Thyroid gland (tissue), 4 donors: ENCODE data around the gene POU2AF3. TPM values are rescaled to one million over a fixed set of nuclear protein-coding genes. Genes with fewer than 3 reads are reported as not detected.

Experiments
- DNase-seq, 2 donors: peaks; one replicate each; pipeline ENCODE4 v3.0.0-alpha.2; 2019
- H3K27ac ChIP-seq, 3 donors: fragments of 200-600 bp; sonication (generic); 1 replicate in 2 of 3; 2 replicates in 1 of 3; pipeline ENCODE4 v1.5.1; 2016 to 2019; ENCODE audit warnings: mild to moderate bottlenecking in 1 of 3, moderate library complexity in 1 of 3
- H3K27me3 ChIP-seq: fragments of 200-600 bp; sonication (generic); one replicate; pipeline ENCODE4 v1.5.1; 2019
- H3K36me3 ChIP-seq, 2 donors: fragments of 200-600 bp; sonication (generic); one replicate each; pipeline ENCODE4 v1.5.1; 2016 to 2019
- H3K4me1 ChIP-seq, 2 donors: fragments of 200-600 bp; sonication (generic); one replicate each; pipeline ENCODE4 v1.5.1; 2017 to 2019
- H3K4me3 ChIP-seq, 3 donors: fragments of 200-600 bp; sonication (generic); replicated peaks in 1 of 3; 1 replicate in 2 of 3; 2 replicates in 1 of 3; pipeline ENCODE4 v1.5.1; 2016; ENCODE audit warnings: mild to moderate bottlenecking in 1 of 3
- H3K9me3 ChIP-seq: fragments of 200-600 bp; sonication (generic); one replicate; pipeline ENCODE4 v1.5.1; 2017
- CTCF ChIP-seq, 6 experiments: fragments of 200-600 bp in 3 of 6; fragments of 450-650 bp in 3 of 6; sonication (generic) in 3 of 6; IDR thresholded peaks; one replicate each; pipeline ENCODE4 v1.5.1; 2016 to 2019; ENCODE audit warnings: antibody characterized with exemption in 6 of 6, mild to moderate bottlenecking in 2 of 6, inconsistent platforms in 1 of 6, moderate library complexity in 1 of 6
- POLR2A ChIP-seq, 2 donors: fragments of 450-650 bp; IDR thresholded peaks; one replicate each; pipeline ENCODE4 v1.6.1; 2017; ENCODE audit warnings: antibody characterized with exemption in 2 of 2, mild to moderate bottlenecking in 2 of 2, moderate library complexity in 1 of 2
- WGBS, 2 donors: methylation state at CpG; one replicate each; pipeline ENCODE4 v1.1.5; 2017; 5-methylcytosine and 5-hydroxymethylcytosine counted together
- intact Hi-C: fragments of 100-400 bp; cut with DNase I; formaldehyde crosslinking; loops from one replicate; pipeline ENCODE4 v1.15.1; 2023
- total RNA-seq, 4 donors: library from RNA; depleted of rRNA; stranded (reverse); fragments of >200 nt; gene quantifications; one replicate each; pipeline ENCODE4 v1.2.3, GENCODE V29; 2016

The POU2AF3 gene
- total RNA-seq, 4 donors from 2014 or later = 2.0 to 5.0 (median 4.6) TPM; not detected in 1

DNA sequence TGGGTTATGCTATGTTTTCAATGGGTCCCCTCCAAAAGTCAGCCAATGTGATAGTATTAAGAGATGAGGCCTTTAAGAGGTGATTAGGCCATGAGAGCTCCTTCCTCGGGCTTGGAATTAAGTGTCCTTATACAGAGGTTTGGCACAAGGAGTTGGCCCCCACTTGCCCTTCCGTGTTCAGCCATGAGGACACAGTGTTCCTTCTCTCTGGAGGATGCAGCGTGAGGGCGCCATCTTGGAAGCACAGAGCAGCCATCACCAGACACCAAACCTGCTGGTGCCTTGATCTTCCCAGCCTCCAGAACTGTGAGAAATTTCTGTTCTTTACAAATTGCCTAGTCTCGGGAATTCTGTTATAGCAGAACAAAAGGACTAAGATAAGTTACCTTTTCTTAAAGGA lies 26.9 kb downstream of the POU2AF3 start:
- Histone ChIP-seq H3K27ac (peak overlapping the region; percentile 24 to 78 (median 62)), H3K36me3 (no peaks in the 10 kb centered on the region), H3K27me3 (no peaks in the 10 kb centered on the region), H3K4me1 (peaks cover 53 to 58% of the 10 kb centered on the region in 2 donors), H3K9me3 (no peaks in the 10 kb centered on the region), H3K4me3 (no peak overlapping the region)
- peak; percentile 53 to 55 for DNase-seq
- WGBS, 2 donors = 68 to 70% methylated on average over 5 of the region's 5 CpGs
- TF ChIP-seq POLR2A (IDR thresholded peaks at IDR 0.05) (no peak), CTCF (IDR thresholded peaks at IDR 0.05) (no peak)
- intact Hi-C loops = no loop called here

DNA sequence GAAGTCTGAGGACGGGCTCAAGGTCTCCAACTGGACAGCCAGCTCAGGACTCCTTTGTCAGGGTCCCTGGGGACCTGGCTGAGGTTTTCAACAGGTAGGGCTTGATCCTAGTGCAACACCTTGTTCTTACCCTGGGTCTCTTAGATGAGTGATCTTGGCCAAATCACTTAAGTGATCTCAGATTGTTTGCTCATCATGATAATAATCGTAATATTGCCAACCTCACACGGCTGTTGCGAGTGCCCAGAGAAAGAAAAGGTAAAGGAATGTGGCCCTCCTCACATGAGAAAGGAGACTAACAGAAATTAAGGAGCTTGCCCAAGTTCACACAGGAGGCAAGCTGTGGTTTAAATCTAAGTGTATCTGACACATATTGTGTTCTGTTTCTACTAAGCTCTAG lies 28.5 kb downstream of the POU2AF3 start:
- 86 to 87% methylated on average over 4 of the region's 4 CpGs for whole genome bisulfite sequencing, 2 donors
- Histone ChIP-seq H3K27me3 (no peaks in the 10 kb centered on the region), H3K4me1 (peaks cover 42 to 45% of the 10 kb centered on the region in 2 donors), H3K36me3 (no peaks in the 10 kb centered on the region), H3K9me3 (no peaks in the 10 kb centered on the region), H3K4me3 (no peak overlapping the region), H3K27ac (no peak overlapping the region)
- intact Hi-C loops = no loop called here
- no peak for DNase-seq
- TF ChIP-seq CTCF (IDR thresholded peaks at IDR 0.05) = no peak
- no peak for TF ChIP-seq POLR2A (IDR thresholded peaks at IDR 0.05)

DNA sequence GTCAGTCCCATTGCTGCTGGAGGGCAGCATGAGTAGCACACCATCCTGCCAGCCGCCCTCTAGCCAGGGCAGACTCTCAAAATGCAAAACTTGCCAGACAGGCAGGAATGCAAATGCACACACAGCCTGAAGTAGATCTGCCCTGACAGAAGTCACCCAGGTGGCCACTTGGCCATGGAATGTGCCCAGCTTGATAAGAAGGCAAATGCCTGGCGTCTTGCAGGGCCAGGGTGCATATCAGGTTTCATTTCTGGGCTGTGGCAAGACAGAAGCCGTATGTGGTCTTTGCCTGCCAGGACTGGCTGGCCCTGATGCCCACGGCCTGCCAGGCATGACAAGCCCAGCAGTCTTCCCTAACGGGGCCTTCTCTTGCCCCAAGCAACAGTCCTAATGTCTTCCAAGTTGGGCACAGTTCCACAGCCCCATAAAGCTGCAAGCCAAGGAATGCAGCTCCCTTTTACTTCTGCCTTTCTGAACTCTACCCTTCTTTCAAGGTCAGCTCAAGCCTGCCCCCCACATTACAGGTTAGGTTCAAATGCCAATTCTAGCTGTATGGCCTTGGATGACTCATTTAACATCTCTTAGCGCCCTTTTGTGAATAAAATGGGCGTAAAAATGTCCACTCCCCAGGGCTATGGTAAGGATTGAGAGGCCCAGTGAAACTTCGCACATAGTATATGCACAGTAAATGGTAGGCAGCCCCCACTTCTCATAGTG lies 29.7 kb downstream of the POU2AF3 start:
- intact Hi-C loops = no loop called here
- Histone ChIP-seq H3K36me3 (no peaks in the 10 kb centered on the region), H3K27me3 (no peaks in the 10 kb centered on the region), H3K9me3 (no peaks in the 10 kb centered on the region), H3K27ac (peak overlapping the region; percentile 45 to 77 (median 64)), H3K4me3 (no peak overlapping the region), H3K4me1 (peaks cover 35 to 36% of the 10 kb centered on the region in 2 donors)
- WGBS, 2 donors = 50 to 62% methylated on average over 7 to 8 of the region's 8 CpGs
- TF ChIP-seq CTCF (IDR thresholded peaks at IDR 0.05) = peak in 1 of 6 experiments; percentile 6
- peak in 1 of 2 donors; percentile 14 for TF ChIP-seq POLR2A (IDR thresholded peaks at IDR 0.05)
- DNase-seq = peak; percentile 86 to 95

DNA sequence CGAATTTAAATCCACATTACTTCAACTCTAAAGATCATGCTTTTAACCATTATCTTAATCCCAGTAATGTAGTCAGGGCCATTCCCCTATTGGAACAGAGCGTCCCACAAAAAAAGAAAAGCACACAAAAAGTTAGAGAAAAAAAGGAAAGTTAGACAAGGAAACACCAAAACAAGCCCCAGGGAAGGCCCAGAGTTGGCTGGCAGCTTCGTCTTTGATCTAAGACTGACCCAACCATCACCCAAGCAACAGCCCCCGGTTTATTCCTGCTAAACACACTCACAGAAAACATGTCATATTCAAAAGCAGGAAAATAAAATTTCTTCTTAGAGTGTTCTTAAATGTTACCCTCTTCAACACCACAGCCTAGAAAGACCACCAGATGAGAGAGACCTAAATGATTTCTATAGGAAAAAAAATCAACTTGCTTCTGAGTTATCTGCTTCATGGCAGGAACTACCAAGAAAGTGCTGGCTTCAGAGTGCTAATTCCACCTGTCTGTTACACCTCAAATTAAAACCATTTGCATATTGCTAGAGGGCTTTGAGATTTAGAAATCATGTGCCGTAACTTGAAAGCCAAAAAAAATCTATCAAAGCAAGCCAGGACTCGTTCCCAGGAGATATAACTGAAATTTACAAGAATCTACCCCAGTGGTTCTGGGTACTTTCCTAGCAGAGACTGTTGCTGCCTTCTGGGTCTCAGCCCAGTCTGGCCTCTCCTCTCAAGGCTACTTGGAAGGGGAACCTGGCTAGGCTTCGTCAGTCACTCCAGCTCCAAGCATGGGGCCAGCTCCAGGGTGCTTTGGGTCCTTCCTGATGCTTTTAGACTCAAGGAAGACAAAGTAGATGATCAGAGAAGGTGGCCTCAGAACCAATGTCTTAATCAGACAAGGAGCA lies 31.2 kb downstream of the POU2AF3 start:
- TF ChIP-seq POLR2A (IDR thresholded peaks at IDR 0.05) (no peak), CTCF (IDR thresholded peaks at IDR 0.05) (no peak)
- Histone ChIP-seq H3K36me3 (no peaks in the 10 kb centered on the region), H3K4me1 (peaks cover 20 to 22% of the 10 kb centered on the region in 2 donors), H3K27ac (peak overlapping the region in 2 of 3 donors; percentile 18 to 19), H3K4me3 (no peak overlapping the region), H3K27me3 (no peaks in the 10 kb centered on the region), H3K9me3 (no peaks in the 10 kb centered on the region)
- peak; percentile 58 to 74 for DNase-seq
- intact Hi-C loops = no loop called here
- WGBS, 2 donors = 69% methylated on average over 7 of the region's 7 CpGs
